HepG2 (cell line): ENCODE measurements around the gene AFAP1. TPM values are rescaled to one million over a fixed set of nuclear protein-coding genes. Genes with fewer than 3 reads are reported as not detected.

Experiments used
- ATAC-seq: fragments of 200-7000 bp; cut with Tn5 transposase; 3 replicates; pipeline ENCODE4 v1.9.1; 2020; ENCODE audit warnings: mild to moderate bottlenecking, moderate library complexity
- BruUV-seq: library from RNA; stranded (reverse); fragments of 400-500 nt; replicated peaks from 2 replicates; lab custom pipeline; 2021; lab: Mats Ljungman, UMichigan
- CTCF ChIA-PET: fragments of 300-600 bp; formaldehyde crosslinking; extraction: SDS; loops from one replicate; lab custom pipeline; 2021; ENCODE audit warnings: low total read pairs, inconsistent platforms, low intra/inter-chr PET ratio; lab: Yijun Ruan, JAX
- POLR2A ChIA-PET: fragments of 350-600 bp; sonication (Branson Sonifier 250); formaldehyde crosslinking; loops from one replicate; lab custom pipeline; 2020; ENCODE audit warnings: antibody characterized with exemption, inconsistent platforms; lab: Yijun Ruan, JAX
- DNase-seq: peaks from one replicate; pipeline ENCODE4 v3.0.0-alpha.2; 2015; ENCODE audit warnings: low spot score
- FAIRE-seq: peaks from 3 replicates; lab custom pipeline; 2011; peaks lifted over from hg19 to GRCh38; lab: Jason Lieb, UNC
- H2AFZ ChIP-seq: one replicate; pipeline ENCODE4 v1.6.1; 2011; ENCODE audit warnings: low read length, inconsistent platforms
- H3K27ac ChIP-seq: fragments of 300-600 bp; 3 replicates; pipeline ENCODE4 v1.8.0; 2011; ENCODE audit warnings: mixed run types, mild to moderate bottlenecking, mixed read lengths, low read length, inconsistent platforms; ENCODE audit not compliant: insufficient read depth; ENCODE audit errors: extremely low read length
- H3K27me3 ChIP-seq, 2 experiments: fragments of 200-600 bp in 1 of 2; 2 replicates in 1 of 2; 3 replicates in 1 of 2; pipeline versions ENCODE4 v1.6.0 to v1.8.0; 2011; ENCODE audit warnings: low read length in 2 of 2, mild to moderate bottlenecking in 2 of 2, moderate library complexity in 2 of 2, inconsistent platforms in 1 of 2; ENCODE audit not compliant: insufficient read depth in 2 of 2, control insufficient read depth in 1 of 2
- H3K36me3 ChIP-seq, 2 experiments: fragments of 200-600 bp in 1 of 2; replicated peaks in 1 of 2; 2 replicates in 1 of 2; 3 replicates in 1 of 2; pipeline versions ENCODE4 v1.5.1 to v1.8.0; 2011; ENCODE audit warnings: low read length in 2 of 2, inconsistent platforms in 1 of 2; ENCODE audit not compliant: insufficient read depth in 2 of 2, control insufficient read depth in 1 of 2
- H3K4me1 ChIP-seq: 2 replicates; pipeline ENCODE4 v1.5.1; 2012; ENCODE audit warnings: low read length, inconsistent platforms; ENCODE audit not compliant: insufficient read depth
- H3K4me2 ChIP-seq: 2 replicates; pipeline ENCODE4 v1.6.0; 2011; ENCODE audit warnings: low read depth, low read length, inconsistent platforms
- H3K4me3 ChIP-seq, 3 experiments: fragments of 200-600 bp in 1 of 3; sonication (generic), shearing (Covaris generic) in 1 of 3; replicated peaks in 1 of 3; 2 replicates each; pipeline ENCODE4 v1.5.1; 2011 to 2016; ENCODE audit warnings: low read length in 3 of 3, inconsistent platforms in 2 of 3, low read depth in 2 of 3, mild to moderate bottlenecking in 2 of 3, control low read depth in 1 of 3, mixed read lengths in 1 of 3; ENCODE audit not compliant: insufficient read depth in 1 of 3
- H3K79me2 ChIP-seq: one replicate; pipeline ENCODE4 v1.6.1; 2011; ENCODE audit warnings: low read length, inconsistent platforms; ENCODE audit not compliant: insufficient read depth
- H3K9ac ChIP-seq: 2 replicates; pipeline ENCODE4 v1.6.0; 2011; ENCODE audit warnings: mild to moderate bottlenecking, low read depth, low read length, inconsistent platforms; ENCODE audit not compliant: insufficient read depth
- H3K9me3 ChIP-seq: 2 replicates; pipeline ENCODE4 v1.5.1; 2012; ENCODE audit warnings: mild to moderate bottlenecking, low read length
- H4K20me1 ChIP-seq: 2 replicates; pipeline ENCODE4 v1.6.0; 2011; ENCODE audit warnings: inconsistent platforms, mild to moderate bottlenecking, low read length, moderate library complexity; ENCODE audit not compliant: insufficient read depth
- KAT7 ChIP-seq: IDR thresholded peaks from 2 replicates; pipeline ENCODE4 v1.6.1; 2018; ENCODE audit warnings: borderline replicate concordance, missing compliant biosample characterization
- MAFF ChIP-seq: IDR thresholded peaks from 2 replicates; pipeline ENCODE4 v1.6.1; 2011; ENCODE audit warnings: low read depth, low read length, improper control_type of control experiment
- MAFK ChIP-seq, 2 experiments: IDR thresholded peaks in 1 of 2; conservative IDR thresholded peaks in 1 of 2; 2 replicates each; pipeline ENCODE4 v1.6.1; 2011; ENCODE audit warnings: improper control_type of control experiment in 2 of 2, low read length in 2 of 2
- MATR3 ChIP-seq: sonication (generic); formaldehyde crosslinking; IDR thresholded peaks from 2 replicates; pipeline ENCODE4 v1.4.0; 2020; ENCODE audit warnings: missing genetic modification reagents
- TEAD2 ChIP-seq: sonication (generic); formaldehyde crosslinking; IDR thresholded peaks from 2 replicates; pipeline ENCODE4 v1.9.0; 2021; ENCODE audit warnings: missing genetic modification reagents
- ZNF143 ChIP-seq: sonication (generic); formaldehyde crosslinking; IDR thresholded peaks from 2 replicates; pipeline ENCODE4 v1.4.0; 2020; ENCODE audit warnings: missing genetic modification reagents
- WGBS: methylation state at CpG from one replicate; pipeline ENCODE4 v1.1.6; 2017; ENCODE audit warnings: low lambda C conversion rate; 5-methylcytosine and 5-hydroxymethylcytosine counted together
- in situ Hi-C: cut with HindIII; loops from 2 replicates; pipeline ENCODE4 v1.10.0; 2017; ENCODE audit warnings: low pct_unique_long_range_greater_than_20kb; ENCODE audit not compliant: extremely low pct_ligation_motif_present
- intact Hi-C: fragments of 100-400 bp; cut with micrococcal nuclease; formaldehyde crosslinking; loops from one replicate; pipeline ENCODE4 v1.10.0; 2022; ENCODE audit not compliant: unreplicated experiment
- polyA plus RNA-seq, 8 experiments: library from polyadenylated mRNA; depleted of rRNA in 3 of 8; stranded (reverse) in 7 of 8; unstranded in 1 of 8; fragments of >200 nt; fragmentation: Illumina TruSeq in 4 of 8; extraction: Trizol in 4 of 8; gene quantifications; 2 replicates each; pipeline versions ENCODE4 v1.2.1 to v1.2.3, GENCODE V29; 2011 to 2016; ENCODE audit warnings: low read depth in 4 of 8, missing spikeins in 1 of 8, mixed read lengths in 1 of 8; ENCODE audit not compliant: insufficient read depth in 1 of 8
- total RNA-seq, 5 experiments: library from RNA; depleted of rRNA; stranded (reverse); fragments of >200 nt; fragmentation: Illumina TruSeq; extraction: Trizol; gene quantifications; 2 replicates each; pipeline ENCODE4 v1.2.3, GENCODE V29; 2016; ENCODE audit warnings: low read depth in 1 of 5
- TF ChIP-seq, protein P1 (sequence below): sonication (generic); formaldehyde crosslinking; IDR thresholded peaks from 2 replicates; pipeline ENCODE4 v1.9.0; 2021; ENCODE audit warnings: missing genetic modification reagents, borderline replicate concordance

The AFAP1 gene
- total and polyA plus RNA-seq, 2 of the 13 experiments (the other 11 are each of a cell fraction or from before 2014, with no cell fraction given): 2.5 TPM

DNA sequence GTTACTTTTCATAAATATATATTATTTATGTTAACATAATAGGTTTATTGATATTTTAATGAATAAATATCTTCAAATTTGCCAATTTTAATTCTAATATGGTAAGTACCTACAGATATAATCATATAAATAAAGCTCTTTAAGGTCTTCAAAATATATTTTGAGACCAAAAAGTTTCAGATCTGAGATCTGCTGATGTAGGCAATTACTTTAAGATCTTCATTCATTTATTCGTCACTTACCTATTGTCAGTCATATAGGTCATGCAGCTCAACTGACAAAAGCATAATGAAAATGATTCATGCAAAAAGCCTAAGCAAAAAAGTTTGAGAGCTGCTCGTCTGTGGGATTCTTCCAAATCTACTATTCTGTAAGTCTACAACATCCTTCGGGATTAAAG lies 64.8 kb downstream of the AFAP1 start:
- CTCF ChIA-PET: no interaction called here
- Histone ChIP-seq H4K20me1 (no peaks in the 10 kb centered on the region), H3K36me3 (peaks cover 0 to 6% of the 10 kb centered on the region in 2 experiments; a peak in 2 of 5 replicates), H3K4me2 (no peak overlapping the region), H3K79me2 (peaks cover 5% of the 10 kb centered on the region)
- no peak for ATAC-seq
- no peak for DNase-seq
- TF ChIP-seq MAFK (conservative IDR thresholded peaks at IDR 0.05 in 1 of 2, IDR thresholded peaks at IDR 0.05 in 1 of 2; ENCODE audit: low read length in 2 of 2): peak; percentile 83 to 91
- no peak for TF ChIP-seq TEAD2 (CRISPR knock-in tag)
- TF ChIP-seq MAFF: peak; percentile 74
- TF ChIP-seq, all 625 proteins: peak for 2
- no peaks in the 10 kb centered on the region for H3K9me3 ChIP-seq
- POLR2A ChIA-PET: no interaction called here
- no peak for FAIRE-seq
- no peak overlapping the region for H2AFZ ChIP-seq
- WGBS: 100% methylated on average over 3 of the region's 3 CpGs
- intact Hi-C loops: loop anchor here (10.0 kb wide), 1 partner anchor 110 kb away; no protein-coding TSS in a partner anchor
- no peaks in the 10 kb centered on the region for H3K27me3 ChIP-seq
- in situ Hi-C loops: no loop called here
- H3K9ac ChIP-seq: no peak overlapping the region
- H3K4me1 ChIP-seq: peaks cover 21% of the 10 kb centered on the region
- no peak overlapping the region for H3K27ac ChIP-seq
- BruUV-seq: no TSS peak
- no peak overlapping the region for H3K4me3 ChIP-seq

DNA sequence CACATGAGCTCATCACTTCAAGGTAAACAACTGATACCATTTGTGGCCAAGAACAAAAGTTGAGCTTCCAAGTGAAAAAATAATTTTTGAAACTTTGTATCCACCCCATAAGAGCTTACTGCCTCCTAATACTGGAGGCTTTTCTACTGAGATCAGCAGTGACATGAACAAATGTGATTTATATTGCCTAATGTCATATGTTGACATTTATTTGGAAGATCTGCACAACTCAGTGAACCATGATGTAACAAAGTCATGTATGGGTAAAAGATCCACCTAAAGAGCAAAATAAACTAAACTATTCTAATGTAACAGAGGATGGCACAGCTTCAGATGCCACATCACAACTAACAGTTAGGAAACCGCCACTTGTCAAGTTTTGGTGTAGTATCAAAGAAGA lies 65.8 kb downstream of the AFAP1 start:
- TF ChIP-seq, protein P1, sequence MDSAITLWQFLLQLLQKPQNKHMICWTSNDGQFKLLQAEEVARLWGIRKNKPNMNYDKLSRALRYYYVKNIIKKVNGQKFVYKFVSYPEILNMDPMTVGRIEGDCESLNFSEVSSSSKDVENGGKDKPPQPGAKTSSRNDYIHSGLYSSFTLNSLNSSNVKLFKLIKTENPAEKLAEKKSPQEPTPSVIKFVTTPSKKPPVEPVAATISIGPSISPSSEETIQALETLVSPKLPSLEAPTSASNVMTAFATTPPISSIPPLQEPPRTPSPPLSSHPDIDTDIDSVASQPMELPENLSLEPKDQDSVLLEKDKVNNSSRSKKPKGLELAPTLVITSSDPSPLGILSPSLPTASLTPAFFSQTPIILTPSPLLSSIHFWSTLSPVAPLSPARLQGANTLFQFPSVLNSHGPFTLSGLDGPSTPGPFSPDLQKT: no peak
- TF ChIP-seq KAT7 (CRISPR knock-in tag) (no peak), MATR3 (CRISPR knock-in tag) (no peak), ZNF143 (CRISPR knock-in tag) (no peak)
- H3K4me2 ChIP-seq: no peak overlapping the region
- H3K27me3 ChIP-seq: no peaks in the 10 kb centered on the region
- no TSS peak for BruUV-seq
- no peak overlapping the region for H3K4me3 ChIP-seq
- H3K36me3 ChIP-seq: peaks cover 1 to 6% of the 10 kb centered on the region in 2 experiments; a peak in 2 of 5 replicates
- 100% methylated on average over 1 of the region's 1 CpG for WGBS
- ATAC-seq (no peak), FAIRE-seq (no peak), DNase-seq (no peak)
- no peak overlapping the region for H3K9ac ChIP-seq
- H2AFZ ChIP-seq: no peak overlapping the region
- H3K4me1 ChIP-seq: peaks cover 11% of the 10 kb centered on the region
- intact Hi-C loops: loop anchor here (10.0 kb wide), 1 partner anchor 111 kb away; no protein-coding TSS in a partner anchor
- ChIA-PET POLR2A (no interaction called here), CTCF (no interaction called here)
- H4K20me1 ChIP-seq: no peaks in the 10 kb centered on the region
- no peak overlapping the region for H3K27ac ChIP-seq
- in situ Hi-C loops: no loop called here
- H3K9me3 ChIP-seq: no peaks in the 10 kb centered on the region
- no peaks in the 10 kb centered on the region for H3K79me2 ChIP-seq
